Neural cell (in vitro differentiated cells): ENCODE measurements around the gene MED12.

ENCODE experiments used
- CTCF ChIP-seq: fragments of 450-650 bp; IDR thresholded peaks from 2 replicates; pipeline ENCODE4 v1.5.1; 2014; ENCODE audit warnings: antibody characterized with exemption, mild to moderate bottlenecking, moderate library complexity; ENCODE audit not compliant: poor library complexity, severe bottlenecking
- EZH2 ChIP-seq: fragments of 200-600, 300-800 bp; shearing (Covaris generic), sonication (generic); IDR thresholded peaks from 2 replicates; pipeline ENCODE4 v1.6.1; 2014; ENCODE audit warnings: antibody characterized with exemption, low read length, borderline replicate concordance, mild to moderate bottlenecking; ENCODE audit not compliant: insufficient read depth, poor library complexity, severe bottlenecking
- POLR2AphosphoS5 ChIP-seq: IDR thresholded peaks from 2 replicates; pipeline ENCODE4 v1.6.1; 2012

- no peak for TF ChIP-seq EZH2
- no peak for TF ChIP-seq CTCF
- TF ChIP-seq POLR2AphosphoS5 = no peak
Measured at GRCh38 chrX:71128166-71128833, 9.9 kb downstream of the MED12 start.
